Uterus (tissue), 4 donors: ENCODE measurements around the gene MCUR1. TPM values are rescaled to one million over a fixed set of nuclear protein-coding genes. Genes with fewer than 3 reads are reported as not detected.

Experiments
- DNase-seq, 2 donors: peaks; one replicate each; pipeline ENCODE4 v3.0.0-alpha.2; 2019 to 2020
- H3K27ac ChIP-seq, 2 donors: fragments of 200-600 bp; sonication (generic); 1 replicate in 1 of 2; 2 replicates in 1 of 2; pipeline ENCODE4 v1.5.1; 2016 to 2018
- H3K27me3 ChIP-seq, 2 donors: fragments of 200-600 bp; sonication (generic); one replicate each; pipeline ENCODE4 v1.5.1; 2018 to 2019; ENCODE audit warnings: control low read depth in 1 of 2
- H3K36me3 ChIP-seq, 2 donors: fragments of 200-600 bp; sonication (generic); one replicate each; pipeline ENCODE4 v1.5.1; 2019; ENCODE audit warnings: control low read depth in 1 of 2
- H3K4me1 ChIP-seq, 2 donors: fragments of 200-600 bp; sonication (generic); one replicate each; pipeline ENCODE4 v1.5.1; 2018 to 2019; ENCODE audit warnings: control low read depth in 1 of 2
- H3K4me3 ChIP-seq, 2 donors: fragments of 200-600 bp; sonication (generic); 1 replicate in 1 of 2; 2 replicates in 1 of 2; pipeline ENCODE4 v1.5.1; 2018 to 2019; ENCODE audit warnings: mild to moderate bottlenecking in 1 of 2
- H3K9me3 ChIP-seq, 2 donors: fragments of 200-600 bp; sonication (generic); one replicate each; pipeline ENCODE4 v1.5.1; 2019; ENCODE audit warnings: control low read depth in 1 of 2
- POLR2A ChIP-seq, 2 donors: fragments of 450-650 bp; IDR thresholded peaks; one replicate each; pipeline ENCODE4 v1.6.1; 2016; ENCODE audit warnings: antibody characterized with exemption in 2 of 2, mild to moderate bottlenecking in 1 of 2, moderate library complexity in 1 of 2
- intact Hi-C: fragments of 100-400 bp; cut with DNase I; formaldehyde crosslinking; loops from one replicate; pipeline ENCODE4 v1.15.1; 2023; ENCODE audit warnings: low total_unique reads
- total RNA-seq, 4 donors: library from RNA; depleted of rRNA in 3 of 4; stranded (reverse); fragments of >200 nt in 3 of 4; gene quantifications; one replicate each; pipeline versions ENCODE4 v1.1.0 to v1.2.4, GENCODE V29; 2014 to 2023
- TF ChIP-seq, protein P1 (sequence below), 4 experiments: fragments of 200-600 bp in 2 of 4; fragments of 450-650 bp in 2 of 4; sonication (generic) in 2 of 4; IDR thresholded peaks; one replicate each; pipeline ENCODE4 v1.5.1; 2016 to 2019; ENCODE audit warnings: antibody characterized with exemption in 4 of 4, mild to moderate bottlenecking in 2 of 4, moderate library complexity in 1 of 4
- donor health status: DM: yes; HTN: yes; CAD: no.

MCUR1 gene
- total RNA-seq, 4 donors from 2014 or later, result 9.4 to 16.5 (median 13.3) TPM

DNA sequence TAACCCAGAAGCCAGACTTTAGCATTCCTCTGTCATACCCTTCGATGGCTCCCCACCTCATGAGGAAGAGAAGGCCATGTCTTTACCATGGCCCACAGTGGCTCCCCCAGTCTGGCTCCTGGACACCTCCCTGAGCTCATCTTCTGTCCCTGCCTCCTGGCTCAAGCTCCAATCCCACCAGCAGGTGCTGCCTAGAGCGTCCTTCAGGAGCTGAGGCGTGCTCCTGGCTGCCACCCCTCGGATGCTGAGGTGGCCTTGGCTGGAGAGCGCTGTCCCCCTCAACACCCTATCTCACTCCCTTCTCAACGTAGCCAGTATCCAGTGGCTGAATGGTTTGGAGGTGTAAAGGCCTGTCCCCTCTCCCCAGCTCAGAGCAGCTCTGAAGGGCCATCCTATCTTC is 55.3 kb downstream of the MCUR1 start:
- peaks cover 5 to 6% of the 10 kb centered on the region in 2 donors for H3K4me1 ChIP-seq
- intact Hi-C loops, result no loop called here
- TF ChIP-seq, protein P1, sequence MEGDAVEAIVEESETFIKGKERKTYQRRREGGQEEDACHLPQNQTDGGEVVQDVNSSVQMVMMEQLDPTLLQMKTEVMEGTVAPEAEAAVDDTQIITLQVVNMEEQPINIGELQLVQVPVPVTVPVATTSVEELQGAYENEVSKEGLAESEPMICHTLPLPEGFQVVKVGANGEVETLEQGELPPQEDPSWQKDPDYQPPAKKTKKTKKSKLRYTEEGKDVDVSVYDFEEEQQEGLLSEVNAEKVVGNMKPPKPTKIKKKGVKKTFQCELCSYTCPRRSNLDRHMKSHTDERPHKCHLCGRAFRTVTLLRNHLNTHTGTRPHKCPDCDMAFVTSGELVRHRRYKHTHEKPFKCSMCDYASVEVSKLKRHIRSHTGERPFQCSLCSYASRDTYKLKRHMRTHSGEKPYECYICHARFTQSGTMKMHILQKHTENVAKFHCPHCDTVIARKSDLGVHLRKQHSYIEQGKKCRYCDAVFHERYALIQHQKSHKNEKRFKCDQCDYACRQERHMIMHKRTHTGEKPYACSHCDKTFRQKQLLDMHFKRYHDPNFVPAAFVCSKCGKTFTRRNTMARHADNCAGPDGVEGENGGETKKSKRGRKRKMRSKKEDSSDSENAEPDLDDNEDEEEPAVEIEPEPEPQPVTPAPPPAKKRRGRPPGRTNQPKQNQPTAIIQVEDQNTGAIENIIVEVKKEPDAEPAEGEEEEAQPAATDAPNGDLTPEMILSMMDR (IDR thresholded peaks at IDR 0.05), result no peak
- TF ChIP-seq POLR2A (IDR thresholded peaks at IDR 0.05), result no peak

GRCh38 chr6:13754644-13755043 is 59.7 kb downstream of the MCUR1 start:
- no peaks in the 10 kb centered on the region for H3K9me3 ChIP-seq
- no peak for DNase-seq
- H3K27me3 ChIP-seq, result no peaks in the 10 kb centered on the region
- H3K27ac ChIP-seq, result no peak overlapping the region
- intact Hi-C loops, result no loop called here
- TF ChIP-seq, protein P1 (IDR thresholded peaks at IDR 0.05), result no peak
- no peak for TF ChIP-seq POLR2A (IDR thresholded peaks at IDR 0.05)
- no peaks in the 10 kb centered on the region for H3K4me1 ChIP-seq
- no peaks in the 10 kb centered on the region for H3K36me3 ChIP-seq
- no peak overlapping the region for H3K4me3 ChIP-seq

More for the DNA sequence above, 55.3 kb downstream of the MCUR1 start:
- no peaks in the 10 kb centered on the region for H3K27me3 ChIP-seq
- no peak overlapping the region for H3K4me3 ChIP-seq
- no peak overlapping the region for H3K27ac ChIP-seq
- DNase-seq, result no peak
- no peaks in the 10 kb centered on the region for H3K36me3 ChIP-seq
- no peaks in the 10 kb centered on the region for H3K9me3 ChIP-seq

- intact Hi-C loops, result no loop called here
- no peak overlapping the region for H3K4me3 ChIP-seq
- no peak overlapping the region for H3K27ac ChIP-seq
- no peaks in the 10 kb centered on the region for H3K36me3 ChIP-seq
- H3K4me1 ChIP-seq, result no peaks in the 10 kb centered on the region
- TF ChIP-seq, protein P1 (IDR thresholded peaks at IDR 0.05), result no peak
- no peak for TF ChIP-seq POLR2A (IDR thresholded peaks at IDR 0.05)
- no peaks in the 10 kb centered on the region for H3K27me3 ChIP-seq
- DNase-seq, result no peak
- no peaks in the 10 kb centered on the region for H3K9me3 ChIP-seq
Measured at GRCh38 chr6:13743736-13744127, 70.6 kb downstream of the MCUR1 start.

- no peaks in the 10 kb centered on the region for H3K27me3 ChIP-seq
- intact Hi-C loops, result no loop called here
- no peak for DNase-seq
- no peaks in the 10 kb centered on the region for H3K4me1 ChIP-seq
- TF ChIP-seq POLR2A (IDR thresholded peaks at IDR 0.05), result no peak
- TF ChIP-seq, protein P1 (IDR thresholded peaks at IDR 0.05), result no peak
- no peak overlapping the region for H3K27ac ChIP-seq
- H3K4me3 ChIP-seq, result no peak overlapping the region
- H3K9me3 ChIP-seq, result no peaks in the 10 kb centered on the region
- no peaks in the 10 kb centered on the region for H3K36me3 ChIP-seq
Measured at GRCh38 chr6:13742961-13743735, 71.2 kb downstream of the MCUR1 start.

GRCh38 chr6:13741365-13741764 is 73.0 kb downstream of the MCUR1 start:
- no peak for DNase-seq
- no peaks in the 10 kb centered on the region for H3K27me3 ChIP-seq
- H3K4me1 ChIP-seq, result no peaks in the 10 kb centered on the region
- no peak overlapping the region for H3K4me3 ChIP-seq
- intact Hi-C loops, result no loop called here
- no peaks in the 10 kb centered on the region for H3K9me3 ChIP-seq
- no peaks in the 10 kb centered on the region for H3K36me3 ChIP-seq
- no peak overlapping the region for H3K27ac ChIP-seq
- TF ChIP-seq, protein P1 (IDR thresholded peaks at IDR 0.05), result no peak
- no peak for TF ChIP-seq POLR2A (IDR thresholded peaks at IDR 0.05)

Other genes with a start within 250 kb of the MCUR1 start
- 10 to 100 TPM; 16.2 to 27.9 (median 18.0) TPM for gene SIRT5, start 240.0 kb downstream of the MCUR1 start, total RNA-seq
- 10 to 100 TPM; 49.4 to 64.7 (median 55.7) TPM for gene NOL7, start 199.2 kb downstream of the MCUR1 start, total RNA-seq
- 10 to 100 TPM; 22.6 to 49.0 (median 40.9) TPM for gene RANBP9, start 102.7 kb downstream of the MCUR1 start, total RNA-seq
- under 1 TPM in 3 of 4 donors, not detected in 1; under 0.01 to 0.41 (median 0.34) TPM for gene RNF182, start 110.4 kb upstream of the MCUR1 start, total RNA-seq